ENCODE results near the gene ARGLU1.

- TF ChIP-seq ZNF114 (CRISPR knock-in tag; IDR thresholded peaks at IDR 0.05) (no peak), CTCF (conservative IDR thresholded peaks at IDR 0.05; ENCODE audit: low read depth in 2 of 2) (no peak), POLR2AphosphoS5 (IDR thresholded peaks at IDR 0.05; ENCODE audit: low read depth) (no peak), EZH2 (IDR thresholded peaks at IDR 0.05; ENCODE audit: low read depth, unreplicated experiment) (no peak), JUNB (IDR thresholded peaks at IDR 0.05; ENCODE audit: unreplicated experiment) (no peak), EZH2phosphoT487 (IDR thresholded peaks at IDR 0.05; ENCODE audit: unreplicated experiment) (no peak), REST (IDR thresholded peaks at IDR 0.05; ENCODE audit: unreplicated experiment) (no peak)
Measured at GRCh38 chr13:106505295-106505694, 62.6 kb downstream of the ARGLU1 start.

Measured in GM23338 (cell line).